Bronchial smooth muscle cell (primary cell): Measurements from ENCODE around the gene FLNA. TPM values are rescaled to one million over a fixed set of nuclear protein-coding genes. Genes with fewer than 3 reads are reported as not detected.

ENCODE experiments used
- total RNA-seq: library from RNA; depleted of rRNA; stranded (reverse); fragments of >200 nt; gene quantifications from 2 replicates; pipeline ENCODE4 v1.2.1, GENCODE V29; 2014

Gene FLNA
- total RNA-seq: 1,283 and 1,391 TPM in 2 replicates

GRCh38 chrX:154374313-154375155 is at the start of gene FLNA:
TSS of gene FLNA (minus strand) at chrX:154374634. CDS start at chrX:154371245, 3,389 bp downstream.

GRCh38 chrX:154409222-154409871 is 34.9 kb upstream of the FLNA start, which contains the start of gene DNASE1L1:
TSS of gene DNASE1L1 (minus strand) at chrX:154409254. CDS start at chrX:154405568, 3,686 bp downstream.

GRCh38 chrX:154397888-154398667 is 23.6 kb upstream of the FLNA start, which contains the start of gene RPL10:
TSS of gene RPL10 (plus strand) at chrX:154398377. CDS start at chrX:154398520, 143 bp downstream.

GRCh38 chrX:154378799-154379568 is 4.5 kb upstream of the FLNA start, which contains the start of gene EMD:
TSS of gene EMD (plus strand) at chrX:154379295. CDS start at chrX:154379485, 190 bp downstream.

Other genes with a start within 250 kb of the FLNA start
- not detected in 2 replicates for gene OPN1LW, start 230.4 kb downstream of the FLNA start, total RNA-seq
- gene OPN1MW, start 192.0 kb downstream of the FLNA start, total RNA-seq: not detected in 2 replicates
- not detected in 2 replicates for gene OPN1MW2, start 154.9 kb downstream of the FLNA start, total RNA-seq
- not detected in 2 replicates for gene OPN1MW3, start 117.1 kb downstream of the FLNA start, total RNA-seq
- gene TEX28, start 79.5 kb downstream of the FLNA start, total RNA-seq: not detected in 2 replicates
- not detected in 2 replicates for gene TKTL1, start 78.8 kb downstream of the FLNA start, total RNA-seq
- 17.9 and 20.0 TPM in 2 replicates for gene EMD, start 4.7 kb upstream of the FLNA start, total RNA-seq
- 1,700 and 2,148 TPM in 2 replicates for gene RPL10, start 23.7 kb upstream of the FLNA start, total RNA-seq
- 48.6 and 76.1 TPM in 2 replicates for gene DNASE1L1, start 34.6 kb upstream of the FLNA start, total RNA-seq
- gene TAFAZZIN, start 36.9 kb upstream of the FLNA start, total RNA-seq: 12.3 and 18.9 TPM in 2 replicates
- 44.9 and 46.7 TPM in 2 replicates for gene ATP6AP1, start 54.0 kb upstream of the FLNA start, total RNA-seq
- 86.7 and 124 TPM in 2 replicates for gene GDI1, start 62.5 kb upstream of the FLNA start, total RNA-seq
- 118 and 128 TPM in 2 replicates for gene FAM50A, start 69.5 kb upstream of the FLNA start, total RNA-seq
- gene PLXNA3, start 83.6 kb upstream of the FLNA start, total RNA-seq: 9.1 and 16.4 TPM in 2 replicates
- 18.7 and 23.3 TPM in 2 replicates for gene LAGE3, start 104.6 kb upstream of the FLNA start, total RNA-seq
- gene UBL4A, start 112.0 kb upstream of the FLNA start, total RNA-seq: 31.4 and 32.2 TPM in 2 replicates
- gene SLC10A3, start 116.0 kb upstream of the FLNA start, total RNA-seq: 9.5 and 11.3 TPM in 2 replicates
- 24.6 and 34.3 TPM in 2 replicates for gene FAM3A, start 141.6 kb upstream of the FLNA start, total RNA-seq
- gene G6PD, start 172.2 kb upstream of the FLNA start, total RNA-seq: 103 and 153 TPM in 2 replicates
- 16.8 and 18.0 TPM in 2 replicates for gene IKBKG, start 173.0 kb upstream of the FLNA start, total RNA-seq
- gene CTAG1A, start 210.5 kb upstream of the FLNA start, total RNA-seq: not detected in 2 replicates
- gene CTAG1B, start 244.6 kb upstream of the FLNA start, total RNA-seq: not detected in 2 replicates